ENCODE results near the gene CROCC2.

The CROCC2 gene

DNA sequence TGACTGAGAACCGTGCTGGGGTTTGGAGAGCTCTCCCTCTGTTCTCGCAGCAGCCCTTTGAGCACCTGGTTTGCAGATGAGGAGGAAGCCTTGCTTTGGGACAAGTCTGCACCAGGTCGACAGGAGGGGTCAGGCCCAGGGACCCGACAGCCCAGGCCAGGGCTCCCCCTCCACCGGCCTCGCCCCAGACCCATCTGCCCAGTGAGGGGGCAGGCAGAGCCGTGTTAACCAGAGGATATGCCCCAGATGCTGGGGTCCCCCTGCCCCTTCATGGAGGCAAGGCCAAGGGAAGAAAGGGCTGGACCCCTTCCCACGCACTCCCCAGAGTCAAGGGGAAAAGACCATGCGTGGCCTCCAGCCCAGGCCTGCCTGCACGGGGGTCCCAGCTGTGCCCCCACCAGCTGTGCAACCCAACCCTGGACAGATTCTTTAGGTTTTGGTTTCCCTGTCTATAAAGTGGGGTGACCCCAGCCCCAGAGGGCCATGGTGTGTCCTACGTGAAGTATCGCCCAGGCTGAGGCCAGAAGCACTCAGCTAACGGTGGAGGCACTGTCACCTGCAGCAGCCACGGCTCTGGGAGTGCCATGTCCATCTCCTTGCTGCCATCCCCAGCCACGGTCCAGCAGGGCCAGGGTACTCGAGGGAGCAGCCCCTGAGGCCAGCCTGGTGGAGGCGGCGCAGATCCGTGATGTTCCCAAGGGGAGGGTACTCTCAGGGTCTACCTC lies 87.5 kb downstream of the CROCC2 start:
- Histone ChIP-seq H4K20me1 (ENCODE audit: insufficient read depth, low read length) (no peaks in the 10 kb centered on the region), H3K9me2 (ENCODE audit: low read depth, low read length) (no peaks in the 10 kb centered on the region), H3K4me3 (ENCODE audit: low read depth, low read length, poor library complexity, severe bottlenecking) (no peak overlapping the region), H3K4me1 (ENCODE audit: insufficient read depth, low read length, severe bottlenecking) (peaks cover 10% of the 10 kb centered on the region), H3K36me3 (ENCODE audit: insufficient read depth, low read length) (no peaks in the 10 kb centered on the region), H3K27me3 (ENCODE audit: insufficient read depth, low read length) (peaks cover 5% of the 10 kb centered on the region; the same call in 1 of the 2 replicates), H2AFZ (ENCODE audit: low read length) (no peak overlapping the region), H3F3A (ENCODE audit: insufficient read depth, low read length) (no peaks in the 10 kb centered on the region), H3K9me3 (ENCODE audit: low read length) (no peaks in the 10 kb centered on the region), H3K79me2 (ENCODE audit: insufficient read depth, low read length) (no peaks in the 10 kb centered on the region), H3K27ac (ENCODE audit: low read depth, low read length, poor library complexity, severe bottlenecking) (no peak overlapping the region), H3K4me2 (ENCODE audit: low read length) (no peak overlapping the region), H3K9ac (ENCODE audit: low read length) (no peak overlapping the region)
- TF ChIP-seq, protein P1, sequence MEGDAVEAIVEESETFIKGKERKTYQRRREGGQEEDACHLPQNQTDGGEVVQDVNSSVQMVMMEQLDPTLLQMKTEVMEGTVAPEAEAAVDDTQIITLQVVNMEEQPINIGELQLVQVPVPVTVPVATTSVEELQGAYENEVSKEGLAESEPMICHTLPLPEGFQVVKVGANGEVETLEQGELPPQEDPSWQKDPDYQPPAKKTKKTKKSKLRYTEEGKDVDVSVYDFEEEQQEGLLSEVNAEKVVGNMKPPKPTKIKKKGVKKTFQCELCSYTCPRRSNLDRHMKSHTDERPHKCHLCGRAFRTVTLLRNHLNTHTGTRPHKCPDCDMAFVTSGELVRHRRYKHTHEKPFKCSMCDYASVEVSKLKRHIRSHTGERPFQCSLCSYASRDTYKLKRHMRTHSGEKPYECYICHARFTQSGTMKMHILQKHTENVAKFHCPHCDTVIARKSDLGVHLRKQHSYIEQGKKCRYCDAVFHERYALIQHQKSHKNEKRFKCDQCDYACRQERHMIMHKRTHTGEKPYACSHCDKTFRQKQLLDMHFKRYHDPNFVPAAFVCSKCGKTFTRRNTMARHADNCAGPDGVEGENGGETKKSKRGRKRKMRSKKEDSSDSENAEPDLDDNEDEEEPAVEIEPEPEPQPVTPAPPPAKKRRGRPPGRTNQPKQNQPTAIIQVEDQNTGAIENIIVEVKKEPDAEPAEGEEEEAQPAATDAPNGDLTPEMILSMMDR (IDR thresholded peaks at IDR 0.05; ENCODE audit: low read length), result no peak
- TF ChIP-seq EZH2 (IDR thresholded peaks at IDR 0.05; ENCODE audit: borderline replicate concordance, low read length), result no peak

DNA sequence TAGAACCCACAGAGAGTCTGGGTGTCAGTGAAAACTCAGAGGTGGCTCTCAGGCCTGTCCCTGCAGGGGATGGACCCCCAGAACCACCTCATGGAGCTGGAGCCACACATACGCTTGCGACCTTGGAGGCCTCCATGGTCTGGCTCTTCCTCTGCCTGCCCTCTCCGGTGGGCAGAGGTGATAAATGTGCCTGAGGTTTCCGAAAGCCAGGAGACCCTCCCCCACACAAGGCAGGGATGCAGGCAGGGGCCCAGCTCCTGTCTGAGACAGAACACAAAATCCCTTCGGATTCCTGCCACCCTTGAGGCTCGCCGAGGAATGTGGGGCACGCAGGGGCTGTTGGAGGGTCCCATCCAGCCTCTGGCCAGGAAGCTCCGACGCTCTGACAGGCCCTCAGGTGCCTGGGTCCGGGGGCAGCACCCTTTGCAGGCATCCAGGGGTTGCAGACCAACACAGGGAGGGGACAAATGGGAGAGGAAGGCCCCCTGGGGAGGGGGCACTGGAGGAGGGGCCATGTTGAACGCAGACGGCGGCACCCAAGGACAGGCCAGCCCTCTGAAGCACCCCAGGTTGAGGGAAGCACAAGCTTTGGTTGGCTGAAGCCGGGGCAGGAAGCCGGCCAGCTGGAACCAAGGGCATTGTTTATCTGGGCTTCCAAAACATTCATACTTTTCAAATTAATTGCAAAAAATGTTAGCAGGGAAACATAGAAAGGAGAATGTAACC lies 88.2 kb downstream of the CROCC2 start:
- Histone ChIP-seq H3K9ac (ENCODE audit: low read length) (no peak overlapping the region), H3K27ac (ENCODE audit: low read depth, low read length, poor library complexity, severe bottlenecking) (no peak overlapping the region), H3K9me3 (ENCODE audit: low read length) (no peaks in the 10 kb centered on the region), H2AFZ (ENCODE audit: low read length) (no peak overlapping the region), H3K27me3 (ENCODE audit: insufficient read depth, low read length) (peaks cover 5% of the 10 kb centered on the region; the same call in 1 of the 2 replicates), H3F3A (ENCODE audit: insufficient read depth, low read length) (no peaks in the 10 kb centered on the region), H3K79me2 (ENCODE audit: insufficient read depth, low read length) (no peaks in the 10 kb centered on the region), H3K4me3 (ENCODE audit: low read depth, low read length, poor library complexity, severe bottlenecking) (no peak overlapping the region), H3K9me2 (ENCODE audit: low read depth, low read length) (no peaks in the 10 kb centered on the region), H3K4me1 (ENCODE audit: insufficient read depth, low read length, severe bottlenecking) (peaks cover 10% of the 10 kb centered on the region), H3K4me2 (ENCODE audit: low read length) (no peak overlapping the region), H4K20me1 (ENCODE audit: insufficient read depth, low read length) (no peaks in the 10 kb centered on the region), H3K36me3 (ENCODE audit: insufficient read depth, low read length) (no peaks in the 10 kb centered on the region)
- TF ChIP-seq, protein P1 (IDR thresholded peaks at IDR 0.05; ENCODE audit: low read length), result no peak

DNA sequence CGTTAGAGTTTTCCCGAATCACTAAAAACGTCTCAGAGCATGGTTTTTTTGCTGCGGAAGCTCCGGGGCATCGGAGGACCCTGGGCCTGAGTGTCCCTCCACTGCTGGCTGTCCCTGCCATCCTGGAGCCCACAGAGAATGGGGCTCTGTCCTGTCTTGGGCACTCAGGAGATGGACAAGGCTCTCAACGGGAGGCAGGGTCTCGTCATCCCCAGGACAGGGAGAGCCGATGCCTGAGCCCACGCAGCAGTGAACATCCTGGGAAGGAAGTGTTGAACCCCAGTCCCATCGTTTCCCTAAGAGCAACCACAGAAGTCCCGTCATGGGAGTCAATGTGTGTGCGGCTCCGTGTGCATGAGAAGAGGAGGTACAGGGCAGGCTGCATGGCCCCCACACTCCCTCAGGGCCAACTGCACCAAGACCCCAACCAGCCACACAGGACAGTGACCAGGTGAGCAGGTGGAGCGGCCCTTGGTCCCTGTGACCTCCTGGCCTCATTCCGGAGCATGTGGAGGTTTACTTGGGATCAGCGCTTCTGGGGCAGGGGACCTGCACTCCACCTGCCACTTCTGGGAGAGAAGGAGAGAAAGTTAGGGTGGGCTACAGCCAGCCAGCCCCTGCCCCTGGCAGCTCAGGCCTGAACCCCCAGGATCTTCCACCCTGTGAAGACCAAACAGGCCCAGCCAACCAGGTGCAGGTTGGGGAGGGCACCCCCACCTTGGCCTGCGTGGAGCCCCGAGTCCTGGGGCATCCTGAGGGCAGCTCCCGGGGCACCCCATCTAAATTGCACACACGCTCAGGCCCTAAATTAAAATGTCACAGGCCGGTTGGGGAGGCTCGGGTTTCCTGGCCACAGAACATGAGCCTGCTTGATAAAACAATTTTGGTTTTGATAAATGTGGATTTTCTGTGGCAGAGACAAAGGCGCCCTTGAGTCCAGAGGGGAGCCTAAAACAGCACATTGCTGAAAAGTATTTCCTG lies 89.2 kb downstream of the CROCC2 start:
- Histone ChIP-seq H4K20me1 (ENCODE audit: insufficient read depth, low read length) (no peaks in the 10 kb centered on the region), H3F3A (ENCODE audit: insufficient read depth, low read length) (no peaks in the 10 kb centered on the region), H3K4me2 (ENCODE audit: low read length) (no peak overlapping the region), H3K9ac (ENCODE audit: low read length) (no peak overlapping the region), H3K4me3 (ENCODE audit: low read depth, low read length, poor library complexity, severe bottlenecking) (no peak overlapping the region), H3K4me1 (ENCODE audit: insufficient read depth, low read length, severe bottlenecking) (peaks cover 10% of the 10 kb centered on the region), H2AFZ (ENCODE audit: low read length) (no peak overlapping the region), H3K36me3 (ENCODE audit: insufficient read depth, low read length) (no peaks in the 10 kb centered on the region), H3K9me3 (ENCODE audit: low read length) (no peaks in the 10 kb centered on the region), H3K27ac (ENCODE audit: low read depth, low read length, poor library complexity, severe bottlenecking) (no peak overlapping the region), H3K27me3 (ENCODE audit: insufficient read depth, low read length) (peaks cover 5% of the 10 kb centered on the region; the same call in 1 of the 2 replicates), H3K9me2 (ENCODE audit: low read depth, low read length) (no peaks in the 10 kb centered on the region), H3K79me2 (ENCODE audit: insufficient read depth, low read length) (no peaks in the 10 kb centered on the region)
- TF ChIP-seq EZH2 (IDR thresholded peaks at IDR 0.05; ENCODE audit: borderline replicate concordance, low read length), result no peak
- TF ChIP-seq, protein P1 (IDR thresholded peaks at IDR 0.05; ENCODE audit: low read length), result no peak
